Ishikawa (cell line): ENCODE results near the gene SAXO1.

ENCODE experiments used
- CEBPB ChIP-seq: IDR thresholded peaks from 2 replicates; pipeline ENCODE4 v1.6.1; 2012
- CREB1 ChIP-seq: IDR thresholded peaks from 2 replicates; pipeline ENCODE4 v1.6.1; 2012; ENCODE audit warnings: low read depth
- EGR1 ChIP-seq: IDR thresholded peaks from 2 replicates; pipeline ENCODE4 v1.6.1; 2012
- EP300 ChIP-seq: IDR thresholded peaks from 2 replicates; pipeline ENCODE4 v1.6.1; 2012; ENCODE audit warnings: borderline replicate concordance
- FOXM1 ChIP-seq: IDR thresholded peaks from 2 replicates; pipeline ENCODE4 v1.6.1; 2012; ENCODE audit warnings: low read depth, borderline replicate concordance
- NFIC ChIP-seq: IDR thresholded peaks from 2 replicates; pipeline ENCODE4 v1.6.1; 2012
- RAD21 ChIP-seq: IDR thresholded peaks from 2 replicates; pipeline ENCODE4 v1.6.1; 2012; ENCODE audit warnings: low read depth
- TAF1 ChIP-seq: IDR thresholded peaks from 2 replicates; pipeline ENCODE4 v1.6.1; 2012; ENCODE audit warnings: low read depth, mild to moderate bottlenecking
- TCF12 ChIP-seq: IDR thresholded peaks from 2 replicates; pipeline ENCODE4 v1.6.1; 2012; ENCODE audit warnings: low read depth
- TEAD4 ChIP-seq: IDR thresholded peaks from 2 replicates; pipeline ENCODE4 v1.6.1; 2012
- YY1 ChIP-seq: IDR thresholded peaks from 2 replicates; pipeline ENCODE4 v1.6.1; 2012; ENCODE audit warnings: low read depth
- ZBTB7A ChIP-seq: IDR thresholded peaks from 2 replicates; pipeline ENCODE4 v1.6.1; 2012; ENCODE audit warnings: low read depth
- TF ChIP-seq, protein P1 (sequence below): IDR thresholded peaks from 2 replicates; pipeline ENCODE4 v1.6.1; 2012
- TF ChIP-seq, protein P2 (sequence below): IDR thresholded peaks from 2 replicates; pipeline ENCODE4 v1.6.1; 2012; ENCODE audit warnings: low read depth, mild to moderate bottlenecking
- TF ChIP-seq, protein P3 (sequence below): IDR thresholded peaks from 2 replicates; pipeline ENCODE4 v1.6.1; 2012

Gene SAXO1

DNA sequence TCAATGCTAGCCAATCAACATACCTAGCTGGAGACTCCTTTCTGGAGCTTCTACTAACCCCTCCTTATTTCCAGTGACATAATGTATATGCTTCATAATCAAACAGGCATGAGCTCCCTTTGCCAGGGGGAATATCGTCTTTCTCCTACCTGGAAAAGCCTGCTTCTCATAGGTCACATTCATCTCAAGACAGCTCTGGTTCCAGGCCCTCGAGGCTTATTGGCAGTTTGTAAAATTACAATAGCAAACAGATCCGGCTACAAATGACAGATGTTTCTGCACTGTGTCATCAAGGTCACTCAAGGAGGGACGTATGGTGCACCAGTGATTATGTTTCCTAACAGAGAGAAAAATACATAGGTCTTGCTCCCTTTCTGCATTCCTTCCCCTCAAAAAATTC is 140.0 kb downstream of the SAXO1 start:
- TF ChIP-seq EP300: no peak

DNA sequence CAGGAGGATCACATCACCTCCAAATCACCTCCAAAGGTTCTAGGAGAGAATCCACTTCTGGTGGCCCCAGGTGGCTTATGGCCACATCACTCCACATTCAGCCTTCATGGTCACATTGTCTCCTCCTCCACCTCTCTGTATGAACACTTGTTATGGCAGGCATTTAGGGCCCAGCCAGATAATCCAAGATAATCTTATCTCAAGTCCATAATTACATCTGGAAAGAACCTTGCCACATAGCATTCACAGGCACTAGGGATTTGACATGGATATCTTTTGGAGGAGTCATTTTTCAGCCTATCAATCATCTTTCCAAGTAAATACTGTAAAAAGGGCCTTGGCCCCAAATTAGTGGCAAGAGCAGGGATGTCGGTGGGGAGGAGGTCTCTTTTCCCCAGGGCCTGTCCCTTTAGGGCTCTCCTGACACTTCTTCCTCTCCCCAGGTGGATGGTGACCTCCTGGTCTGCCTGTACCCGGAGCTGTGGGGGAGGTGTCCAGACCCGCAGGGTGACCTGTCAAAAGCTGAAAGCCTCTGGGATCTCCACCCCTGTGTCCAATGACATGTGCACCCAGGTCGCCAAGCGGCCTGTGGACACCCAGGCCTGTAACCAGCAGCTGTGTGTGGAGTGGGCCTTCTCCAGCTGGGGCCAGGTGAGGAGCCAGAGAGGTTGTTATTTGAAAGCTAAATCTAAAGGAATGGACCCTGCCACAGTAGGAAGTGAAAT is 140.9 kb downstream of the SAXO1 start:
- no peak for TF ChIP-seq ZBTB7A
- no peak for TF ChIP-seq TEAD4
- TF ChIP-seq EGR1: no peak
- TF ChIP-seq, protein P1, sequence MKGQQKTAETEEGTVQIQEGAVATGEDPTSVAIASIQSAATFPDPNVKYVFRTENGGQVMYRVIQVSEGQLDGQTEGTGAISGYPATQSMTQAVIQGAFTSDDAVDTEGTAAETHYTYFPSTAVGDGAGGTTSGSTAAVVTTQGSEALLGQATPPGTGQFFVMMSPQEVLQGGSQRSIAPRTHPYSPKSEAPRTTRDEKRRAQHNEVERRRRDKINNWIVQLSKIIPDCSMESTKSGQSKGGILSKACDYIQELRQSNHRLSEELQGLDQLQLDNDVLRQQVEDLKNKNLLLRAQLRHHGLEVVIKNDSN: no peak
- TF ChIP-seq, protein P2, sequence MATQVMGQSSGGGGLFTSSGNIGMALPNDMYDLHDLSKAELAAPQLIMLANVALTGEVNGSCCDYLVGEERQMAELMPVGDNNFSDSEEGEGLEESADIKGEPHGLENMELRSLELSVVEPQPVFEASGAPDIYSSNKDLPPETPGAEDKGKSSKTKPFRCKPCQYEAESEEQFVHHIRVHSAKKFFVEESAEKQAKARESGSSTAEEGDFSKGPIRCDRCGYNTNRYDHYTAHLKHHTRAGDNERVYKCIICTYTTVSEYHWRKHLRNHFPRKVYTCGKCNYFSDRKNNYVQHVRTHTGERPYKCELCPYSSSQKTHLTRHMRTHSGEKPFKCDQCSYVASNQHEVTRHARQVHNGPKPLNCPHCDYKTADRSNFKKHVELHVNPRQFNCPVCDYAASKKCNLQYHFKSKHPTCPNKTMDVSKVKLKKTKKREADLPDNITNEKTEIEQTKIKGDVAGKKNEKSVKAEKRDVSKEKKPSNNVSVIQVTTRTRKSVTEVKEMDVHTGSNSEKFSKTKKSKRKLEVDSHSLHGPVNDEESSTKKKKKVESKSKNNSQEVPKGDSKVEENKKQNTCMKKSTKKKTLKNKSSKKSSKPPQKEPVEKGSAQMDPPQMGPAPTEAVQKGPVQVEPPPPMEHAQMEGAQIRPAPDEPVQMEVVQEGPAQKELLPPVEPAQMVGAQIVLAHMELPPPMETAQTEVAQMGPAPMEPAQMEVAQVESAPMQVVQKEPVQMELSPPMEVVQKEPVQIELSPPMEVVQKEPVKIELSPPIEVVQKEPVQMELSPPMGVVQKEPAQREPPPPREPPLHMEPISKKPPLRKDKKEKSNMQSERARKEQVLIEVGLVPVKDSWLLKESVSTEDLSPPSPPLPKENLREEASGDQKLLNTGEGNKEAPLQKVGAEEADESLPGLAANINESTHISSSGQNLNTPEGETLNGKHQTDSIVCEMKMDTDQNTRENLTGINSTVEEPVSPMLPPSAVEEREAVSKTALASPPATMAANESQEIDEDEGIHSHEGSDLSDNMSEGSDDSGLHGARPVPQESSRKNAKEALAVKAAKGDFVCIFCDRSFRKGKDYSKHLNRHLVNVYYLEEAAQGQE: no peak
- no peak for TF ChIP-seq YY1
- no peak for TF ChIP-seq TAF1
- TF ChIP-seq RAD21: no peak
- TF ChIP-seq TCF12: no peak
- no peak for TF ChIP-seq NFIC

DNA sequence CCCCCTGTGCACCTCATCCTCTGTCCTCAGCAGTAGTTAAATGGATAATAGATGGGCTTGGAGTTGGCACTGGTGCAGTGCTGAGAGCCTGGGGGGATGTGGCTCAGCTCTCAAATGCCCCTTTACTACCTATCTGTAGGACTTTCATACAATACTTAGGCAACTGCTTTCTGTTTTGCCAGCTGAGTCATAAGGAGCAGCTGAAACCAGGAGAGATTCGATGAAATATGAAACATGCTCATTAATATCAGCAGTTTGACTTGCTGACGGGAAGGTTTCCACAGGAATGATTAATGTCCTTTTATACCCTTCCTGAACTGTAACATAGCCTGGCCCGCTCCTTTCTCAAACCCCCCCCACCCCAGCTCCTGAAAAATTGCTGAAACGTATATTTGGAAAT is 142.6 kb downstream of the SAXO1 start:
- TF ChIP-seq, protein P1: no peak
- no peak for TF ChIP-seq NFIC
- no peak for TF ChIP-seq CEBPB
- TF ChIP-seq EP300: no peak
- TF ChIP-seq YY1: no peak
- TF ChIP-seq TEAD4: no peak
- no peak for TF ChIP-seq RAD21
- TF ChIP-seq, protein P3, sequence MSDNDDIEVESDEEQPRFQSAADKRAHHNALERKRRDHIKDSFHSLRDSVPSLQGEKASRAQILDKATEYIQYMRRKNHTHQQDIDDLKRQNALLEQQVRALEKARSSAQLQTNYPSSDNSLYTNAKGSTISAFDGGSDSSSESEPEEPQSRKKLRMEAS: no peak
- no peak for TF ChIP-seq EGR1
- TF ChIP-seq, protein P2: no peak
- no peak for TF ChIP-seq TAF1
- TF ChIP-seq CREB1: no peak
- no peak for TF ChIP-seq TCF12

DNA sequence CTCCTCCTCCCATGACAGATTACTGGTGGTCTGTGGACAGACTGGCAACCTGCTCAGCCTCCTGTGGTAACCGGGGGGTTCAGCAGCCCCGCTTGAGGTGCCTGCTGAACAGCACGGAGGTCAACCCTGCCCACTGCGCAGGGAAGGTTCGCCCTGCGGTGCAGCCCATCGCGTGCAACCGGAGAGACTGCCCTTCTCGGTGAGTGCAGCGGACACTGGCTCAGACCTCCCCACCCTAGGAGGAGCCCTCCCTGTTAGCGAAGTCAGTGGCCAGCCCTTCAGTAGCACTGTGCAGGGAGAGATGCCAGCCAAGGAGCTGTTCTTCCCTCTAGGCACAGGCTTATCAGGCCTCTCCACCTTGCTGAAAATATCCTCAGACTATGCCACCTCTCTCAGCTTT is 143.5 kb downstream of the SAXO1 start:
- TF ChIP-seq, protein P1: no peak
- TF ChIP-seq EGR1 (no peak), YY1 (no peak), TEAD4 (no peak), EP300 (no peak), FOXM1 (no peak), RAD21 (no peak), TAF1 (no peak)
- TF ChIP-seq, protein P2: no peak
- TF ChIP-seq, protein P3: no peak
